ENCODE data around the gene TMEM108.

Gene TMEM108

DNA sequence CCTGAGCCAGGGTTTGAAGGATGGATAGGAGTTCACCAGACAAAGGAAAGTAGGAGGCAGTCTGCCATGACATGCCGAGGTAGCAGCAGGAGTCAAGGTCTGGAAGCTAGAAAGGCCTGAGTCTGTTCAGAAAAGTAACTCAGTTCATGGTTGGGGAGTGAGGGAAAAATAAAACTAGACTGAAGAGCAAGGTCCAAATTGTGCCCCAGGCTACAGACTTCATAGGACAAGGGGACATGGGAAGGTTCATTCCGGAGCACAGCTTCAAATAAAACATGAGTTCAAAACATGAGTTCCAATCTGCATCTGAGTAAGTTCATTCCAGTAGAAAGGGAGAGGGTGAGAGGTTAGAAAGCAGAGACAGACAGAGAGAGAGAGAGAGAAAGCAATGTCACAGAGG is 401.4 kb downstream of the TMEM108 start:
- peaks cover 9% of the 10 kb centered on the region for H3K9me3 ChIP-seq (ENCODE audit: insufficient read depth, low read length)
- no peak overlapping the region for H3K9ac ChIP-seq (ENCODE audit: insufficient read length, low read depth)
- H3K27me3 ChIP-seq (ENCODE audit: insufficient read depth, insufficient read length): no peaks in the 10 kb centered on the region
- H3K36me3 ChIP-seq (ENCODE audit: insufficient read depth, insufficient read length, low read length): no peaks in the 10 kb centered on the region
- TF ChIP-seq SUZ12 (IDR thresholded peaks at IDR 0.05; ENCODE audit: extremely low read depth, insufficient read depth, insufficient read length) (no peak), ZNF274 (IDR thresholded peaks at IDR 0.05; ENCODE audit: low read depth, low read length) (no peak), YY1 (IDR thresholded peaks at IDR 0.05; ENCODE audit: insufficient read depth, insufficient read length) (no peak)
- H3K4me1 ChIP-seq (ENCODE audit: insufficient read depth, insufficient read length): no peaks in the 10 kb centered on the region
- no peak for DNase-seq (ENCODE audit: low read depth, low spot score)
- no peak overlapping the region for H3K4me3 ChIP-seq (ENCODE audit: insufficient read length, low read depth)

DNA sequence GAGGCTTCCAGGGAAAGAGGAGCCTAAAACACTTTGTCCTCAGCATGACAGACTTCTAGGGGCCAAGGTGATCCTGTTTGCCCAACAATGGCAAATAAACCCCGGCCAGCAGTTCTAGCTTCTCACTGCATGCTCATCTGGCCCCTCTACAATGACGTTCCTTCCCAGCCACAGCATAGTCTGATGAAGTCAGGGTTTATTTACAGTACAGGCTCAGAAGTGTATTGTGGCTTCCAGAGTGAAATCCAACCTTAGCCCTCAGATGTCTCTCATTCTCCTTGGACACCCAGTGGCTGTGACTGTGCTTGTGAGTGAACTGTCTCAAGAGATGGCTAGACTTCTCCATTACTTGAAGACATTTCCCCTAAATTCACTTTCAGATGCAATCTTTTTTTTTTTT is 402.5 kb downstream of the TMEM108 start:
- Histone ChIP-seq H3K27me3 (ENCODE audit: insufficient read depth, insufficient read length) (no peaks in the 10 kb centered on the region), H3K36me3 (ENCODE audit: insufficient read depth, insufficient read length, low read length) (no peaks in the 10 kb centered on the region), H3K9ac (ENCODE audit: insufficient read length, low read depth) (no peak overlapping the region), H3K9me3 (ENCODE audit: insufficient read depth, low read length) (peaks cover 9% of the 10 kb centered on the region), H3K4me1 (ENCODE audit: insufficient read depth, insufficient read length) (no peaks in the 10 kb centered on the region), H3K4me3 (ENCODE audit: insufficient read length, low read depth) (no peak overlapping the region)
- DNase-seq (ENCODE audit: low read depth, low spot score): no peak
- TF ChIP-seq SUZ12 (IDR thresholded peaks at IDR 0.05; ENCODE audit: extremely low read depth, insufficient read depth, insufficient read length) (no peak), YY1 (IDR thresholded peaks at IDR 0.05; ENCODE audit: insufficient read depth, insufficient read length) (no peak), ZNF274 (IDR thresholded peaks at IDR 0.05; ENCODE audit: low read depth, low read length) (no peak)

DNA sequence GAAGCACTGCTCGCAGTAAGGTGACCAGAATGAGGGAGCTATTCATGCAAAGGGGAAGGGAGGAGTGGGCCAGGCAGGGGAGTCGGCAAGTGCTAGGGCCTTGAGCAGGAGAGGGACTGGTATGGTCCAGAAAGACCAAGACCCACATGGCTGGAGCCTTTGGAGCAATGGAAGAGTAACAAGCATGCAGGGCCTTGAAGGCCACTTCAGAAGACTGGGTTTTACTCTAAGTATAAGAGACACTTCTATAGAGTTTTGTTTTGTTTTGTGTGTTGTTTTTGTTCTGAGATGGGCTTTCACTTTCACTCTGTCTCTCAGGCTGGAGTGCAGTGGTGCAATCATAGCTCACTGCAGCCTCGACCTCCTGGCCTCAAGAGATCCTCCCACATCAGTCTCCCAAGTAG is 403.7 kb downstream of the TMEM108 start:
- H3K36me3 ChIP-seq (ENCODE audit: insufficient read depth, insufficient read length, low read length): no peaks in the 10 kb centered on the region
- H3K9ac ChIP-seq (ENCODE audit: insufficient read length, low read depth): no peak overlapping the region
- no peak overlapping the region for H3K4me3 ChIP-seq (ENCODE audit: insufficient read length, low read depth)
- no peak for DNase-seq (ENCODE audit: low read depth, low spot score)
- TF ChIP-seq ZNF274 (IDR thresholded peaks at IDR 0.05; ENCODE audit: low read depth, low read length) (no peak), YY1 (IDR thresholded peaks at IDR 0.05; ENCODE audit: insufficient read depth, insufficient read length) (no peak), SUZ12 (IDR thresholded peaks at IDR 0.05; ENCODE audit: extremely low read depth, insufficient read depth, insufficient read length) (no peak)
- peaks cover 9% of the 10 kb centered on the region for H3K9me3 ChIP-seq (ENCODE audit: insufficient read depth, low read length)
- H3K27me3 ChIP-seq (ENCODE audit: insufficient read depth, insufficient read length): no peaks in the 10 kb centered on the region
- no peaks in the 10 kb centered on the region for H3K4me1 ChIP-seq (ENCODE audit: insufficient read depth, insufficient read length)

DNA sequence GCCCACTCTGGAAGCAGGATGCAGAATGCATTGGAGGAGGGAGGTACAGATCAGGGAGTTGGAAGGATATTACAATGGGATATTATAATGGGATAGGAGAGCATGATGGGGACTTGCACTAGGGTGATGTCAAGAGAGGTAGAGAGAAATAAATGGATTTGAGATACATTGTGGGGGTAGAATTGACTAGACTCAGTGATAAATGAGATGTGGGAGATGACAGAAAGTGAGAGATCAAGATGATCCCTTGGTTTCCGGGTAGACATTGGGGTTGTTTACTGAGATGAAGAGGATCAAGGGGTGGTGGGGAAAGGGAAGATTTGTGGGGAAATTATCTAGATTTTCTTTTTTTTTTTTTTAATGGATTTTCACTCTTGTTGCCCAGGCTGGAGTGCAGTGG is 404.3 kb downstream of the TMEM108 start:
- H3K9ac ChIP-seq (ENCODE audit: insufficient read length, low read depth): no peak overlapping the region
- H3K4me3 ChIP-seq (ENCODE audit: insufficient read length, low read depth): no peak overlapping the region
- TF ChIP-seq YY1 (IDR thresholded peaks at IDR 0.05; ENCODE audit: insufficient read depth, insufficient read length): no peak
- no peak for TF ChIP-seq ZNF274 (IDR thresholded peaks at IDR 0.05; ENCODE audit: low read depth, low read length)
- TF ChIP-seq SUZ12 (IDR thresholded peaks at IDR 0.05; ENCODE audit: extremely low read depth, insufficient read depth, insufficient read length): no peak
- no peaks in the 10 kb centered on the region for H3K4me1 ChIP-seq (ENCODE audit: insufficient read depth, insufficient read length)
- H3K27me3 ChIP-seq (ENCODE audit: insufficient read depth, insufficient read length): no peaks in the 10 kb centered on the region
- peaks cover 9% of the 10 kb centered on the region for H3K9me3 ChIP-seq (ENCODE audit: insufficient read depth, low read length)
- H3K36me3 ChIP-seq (ENCODE audit: insufficient read depth, insufficient read length, low read length): no peaks in the 10 kb centered on the region
- no peak for DNase-seq (ENCODE audit: low read depth, low spot score)

DNA sequence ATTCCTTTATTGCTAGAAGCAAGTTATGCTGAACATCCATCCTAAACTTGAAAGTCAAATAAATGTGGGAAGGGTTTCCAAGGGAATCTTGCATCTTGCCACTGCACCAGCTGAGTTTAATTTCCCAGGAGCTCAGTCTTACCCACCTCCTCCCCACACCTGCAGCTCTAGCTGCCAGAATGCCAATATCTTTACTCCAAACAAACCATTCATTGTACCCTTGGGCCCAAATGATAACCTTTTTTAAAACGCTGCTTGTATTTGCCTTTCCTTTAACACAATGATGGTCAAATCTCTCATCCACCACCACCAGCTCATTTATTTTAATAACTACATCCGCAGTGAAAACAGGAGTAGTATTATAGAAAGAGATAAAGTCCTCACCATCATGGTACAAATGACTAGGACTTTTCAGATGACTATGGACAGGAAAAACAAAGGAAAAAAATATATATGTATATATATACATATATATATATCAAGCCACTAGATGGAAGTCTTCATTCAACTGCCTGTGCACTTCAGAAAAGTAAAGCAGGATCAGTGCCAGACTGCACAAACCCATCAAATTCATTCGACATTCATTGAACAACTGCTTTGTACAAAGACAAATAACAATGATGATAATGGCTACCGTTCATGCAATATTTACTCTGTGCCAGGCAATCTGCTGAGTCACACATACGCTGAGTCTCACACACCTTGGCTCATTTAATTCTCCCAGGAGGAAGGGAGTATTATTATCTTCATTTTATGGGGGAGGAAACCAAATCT is 405.6 kb downstream of the TMEM108 start:
- peaks cover 9% of the 10 kb centered on the region for H3K9me3 ChIP-seq (ENCODE audit: insufficient read depth, low read length)
- no peaks in the 10 kb centered on the region for H3K36me3 ChIP-seq (ENCODE audit: insufficient read depth, insufficient read length, low read length)
- H3K9ac ChIP-seq (ENCODE audit: insufficient read length, low read depth): no peak overlapping the region
- H3K4me1 ChIP-seq (ENCODE audit: insufficient read depth, insufficient read length): no peaks in the 10 kb centered on the region
- H3K4me3 ChIP-seq (ENCODE audit: insufficient read length, low read depth): no peak overlapping the region
- no peaks in the 10 kb centered on the region for H3K27me3 ChIP-seq (ENCODE audit: insufficient read depth, insufficient read length)
- no peak for DNase-seq (ENCODE audit: low read depth, low spot score)
- no peak for TF ChIP-seq YY1 (IDR thresholded peaks at IDR 0.05; ENCODE audit: insufficient read depth, insufficient read length)
- no peak for TF ChIP-seq SUZ12 (IDR thresholded peaks at IDR 0.05; ENCODE audit: extremely low read depth, insufficient read depth, insufficient read length)
- TF ChIP-seq ZNF274 (IDR thresholded peaks at IDR 0.05; ENCODE audit: low read depth, low read length): no peak

DNA sequence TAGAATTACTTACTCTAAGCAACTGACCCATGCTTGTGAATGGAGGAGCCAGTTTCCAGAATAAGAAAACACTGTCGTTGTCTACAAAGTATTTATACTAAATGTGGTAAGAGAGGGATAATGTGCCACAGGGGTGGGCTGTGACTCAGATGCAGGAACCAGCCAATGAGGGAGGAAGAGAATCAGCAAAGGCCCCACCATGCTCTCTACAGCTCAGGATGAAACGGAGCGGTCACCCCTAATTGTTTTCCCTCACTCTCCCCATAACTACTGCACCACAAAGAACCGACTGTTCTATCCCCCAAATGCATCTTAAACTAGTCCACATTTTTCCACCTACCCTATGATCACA is 406.2 kb downstream of the TMEM108 start:
- TF ChIP-seq SUZ12 (IDR thresholded peaks at IDR 0.05; ENCODE audit: extremely low read depth, insufficient read depth, insufficient read length) (no peak), ZNF274 (IDR thresholded peaks at IDR 0.05; ENCODE audit: low read depth, low read length) (no peak), YY1 (IDR thresholded peaks at IDR 0.05; ENCODE audit: insufficient read depth, insufficient read length) (no peak)
- Histone ChIP-seq H3K4me3 (ENCODE audit: insufficient read length, low read depth) (no peak overlapping the region), H3K36me3 (ENCODE audit: insufficient read depth, insufficient read length, low read length) (no peaks in the 10 kb centered on the region), H3K9me3 (ENCODE audit: insufficient read depth, low read length) (peaks cover 9% of the 10 kb centered on the region), H3K4me1 (ENCODE audit: insufficient read depth, insufficient read length) (no peaks in the 10 kb centered on the region), H3K9ac (ENCODE audit: insufficient read length, low read depth) (no peak overlapping the region), H3K27me3 (ENCODE audit: insufficient read depth, insufficient read length) (no peaks in the 10 kb centered on the region)
- DNase-seq (ENCODE audit: low read depth, low spot score): no peak

DNA sequence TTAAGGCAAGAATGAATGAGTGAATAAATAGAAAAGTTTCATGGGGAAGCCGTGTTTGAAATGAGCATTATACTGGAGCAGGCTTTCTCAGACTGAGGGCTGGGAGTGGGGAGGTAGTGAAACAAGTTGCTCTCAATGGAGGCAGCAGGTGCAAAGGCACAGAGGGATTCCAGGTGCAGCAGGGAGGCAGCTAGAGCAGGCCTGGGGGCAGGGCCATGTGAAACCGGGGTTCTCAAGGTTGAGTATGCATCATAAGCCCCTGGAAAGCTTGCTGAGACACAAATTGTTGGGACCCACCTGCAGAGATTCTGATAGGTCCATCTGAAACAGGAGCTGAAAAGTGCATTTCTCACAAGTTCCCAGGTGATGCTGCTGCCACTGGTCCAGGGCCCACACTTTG is 406.9 kb downstream of the TMEM108 start:
- DNase-seq (ENCODE audit: low read depth, low spot score): no peak
- H3K9ac ChIP-seq (ENCODE audit: insufficient read length, low read depth): no peak overlapping the region

More for the DNA sequence above, 406.9 kb downstream of the TMEM108 start:
- Histone ChIP-seq H3K4me1 (ENCODE audit: insufficient read depth, insufficient read length) (no peaks in the 10 kb centered on the region), H3K36me3 (ENCODE audit: insufficient read depth, insufficient read length, low read length) (no peaks in the 10 kb centered on the region), H3K9me3 (ENCODE audit: insufficient read depth, low read length) (peaks cover 4% of the 10 kb centered on the region), H3K27me3 (ENCODE audit: insufficient read depth, insufficient read length) (no peaks in the 10 kb centered on the region), H3K4me3 (ENCODE audit: insufficient read length, low read depth) (no peak overlapping the region)
- no peak for TF ChIP-seq SUZ12 (IDR thresholded peaks at IDR 0.05; ENCODE audit: extremely low read depth, insufficient read depth, insufficient read length)
- no peak for TF ChIP-seq ZNF274 (IDR thresholded peaks at IDR 0.05; ENCODE audit: low read depth, low read length)
- no peak for TF ChIP-seq YY1 (IDR thresholded peaks at IDR 0.05; ENCODE audit: insufficient read depth, insufficient read length)

Measured in NT2/D1 (cell line).